ENCODE measurements around the gene ST6GAL2.

ST6GAL2 gene

DNA sequence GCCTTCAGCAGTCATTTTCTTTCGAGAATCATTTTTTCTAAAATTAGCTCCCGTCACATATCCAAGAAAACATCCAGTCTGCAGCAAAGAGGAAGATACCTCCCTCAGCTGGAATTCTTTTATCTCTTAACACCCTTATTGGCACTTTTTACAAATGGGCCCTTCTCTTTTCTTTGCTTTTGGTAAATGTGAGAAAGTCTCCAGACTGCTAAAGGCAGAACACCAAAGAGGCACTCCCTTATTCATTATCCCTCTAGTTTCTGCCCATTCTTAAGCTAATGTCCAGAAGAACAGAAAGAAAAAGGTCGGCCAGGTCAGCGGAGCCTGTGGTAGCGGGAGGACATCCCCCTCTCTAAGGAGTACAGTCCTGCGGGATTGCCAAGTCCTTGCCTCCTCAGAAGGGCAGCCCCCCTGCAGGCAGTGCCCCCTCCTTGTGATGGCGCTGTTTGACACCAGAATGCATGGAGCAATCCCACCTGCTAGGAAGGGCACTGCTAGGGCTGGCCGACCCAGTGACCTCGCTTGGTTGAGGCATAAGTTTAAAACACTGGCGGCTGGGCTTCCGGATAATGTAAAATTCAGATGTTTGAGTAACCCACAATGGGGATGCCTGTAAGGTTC is 34.0 kb downstream of the ST6GAL2 start:
- TF ChIP-seq, protein P1, sequence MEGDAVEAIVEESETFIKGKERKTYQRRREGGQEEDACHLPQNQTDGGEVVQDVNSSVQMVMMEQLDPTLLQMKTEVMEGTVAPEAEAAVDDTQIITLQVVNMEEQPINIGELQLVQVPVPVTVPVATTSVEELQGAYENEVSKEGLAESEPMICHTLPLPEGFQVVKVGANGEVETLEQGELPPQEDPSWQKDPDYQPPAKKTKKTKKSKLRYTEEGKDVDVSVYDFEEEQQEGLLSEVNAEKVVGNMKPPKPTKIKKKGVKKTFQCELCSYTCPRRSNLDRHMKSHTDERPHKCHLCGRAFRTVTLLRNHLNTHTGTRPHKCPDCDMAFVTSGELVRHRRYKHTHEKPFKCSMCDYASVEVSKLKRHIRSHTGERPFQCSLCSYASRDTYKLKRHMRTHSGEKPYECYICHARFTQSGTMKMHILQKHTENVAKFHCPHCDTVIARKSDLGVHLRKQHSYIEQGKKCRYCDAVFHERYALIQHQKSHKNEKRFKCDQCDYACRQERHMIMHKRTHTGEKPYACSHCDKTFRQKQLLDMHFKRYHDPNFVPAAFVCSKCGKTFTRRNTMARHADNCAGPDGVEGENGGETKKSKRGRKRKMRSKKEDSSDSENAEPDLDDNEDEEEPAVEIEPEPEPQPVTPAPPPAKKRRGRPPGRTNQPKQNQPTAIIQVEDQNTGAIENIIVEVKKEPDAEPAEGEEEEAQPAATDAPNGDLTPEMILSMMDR (IDR thresholded peaks at IDR 0.05; ENCODE audit: low read length, missing control alignments) = no peak
- DNase-seq (ENCODE audit: low read depth) = no peak
- H3K4me3 ChIP-seq (replicated peaks; ENCODE audit: low read depth, low read length) = no peak overlapping the region

DNA sequence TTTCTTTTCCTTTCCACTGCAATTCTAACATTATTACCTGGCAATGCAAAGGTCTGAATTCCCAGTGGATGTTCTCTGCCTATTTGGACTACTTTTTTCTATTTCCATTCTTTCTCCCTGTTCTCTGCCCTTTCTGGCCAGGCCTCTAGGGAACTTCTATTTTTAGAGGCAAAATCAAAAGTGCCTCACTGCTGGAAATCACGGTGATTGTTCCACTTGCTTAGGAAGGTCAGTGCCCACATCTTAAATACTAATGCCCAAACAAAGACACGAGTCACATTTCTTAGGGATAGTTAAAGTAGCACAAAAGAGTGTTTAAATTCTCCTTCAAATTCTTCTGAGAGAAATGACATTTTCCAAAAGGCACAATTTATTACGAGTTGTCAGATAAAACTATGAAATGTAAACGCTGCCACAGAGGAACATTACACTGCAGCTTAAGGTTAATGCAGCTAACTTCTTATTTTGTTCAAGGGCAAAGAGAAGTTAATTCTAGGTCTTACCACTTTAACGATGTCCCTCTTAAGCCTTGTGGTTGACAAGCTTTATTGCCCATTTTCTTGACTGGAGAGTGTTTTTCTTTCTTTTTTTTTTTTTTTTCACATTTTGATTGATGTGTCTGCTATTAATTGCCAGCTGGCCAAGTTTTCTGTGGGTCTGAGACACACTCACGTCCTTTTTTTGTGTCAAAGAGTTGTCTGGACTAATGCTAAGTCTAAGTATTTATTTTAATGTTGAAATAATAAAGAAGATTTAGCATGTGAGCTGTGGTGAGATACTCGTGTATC is 34.7 kb downstream of the ST6GAL2 start:
- TF ChIP-seq, protein P1 (IDR thresholded peaks at IDR 0.05; ENCODE audit: low read length, missing control alignments) = no peak
- DNase-seq (ENCODE audit: low read depth) = no peak
- no peak overlapping the region for H3K4me3 ChIP-seq (replicated peaks; ENCODE audit: low read depth, low read length)

DNA sequence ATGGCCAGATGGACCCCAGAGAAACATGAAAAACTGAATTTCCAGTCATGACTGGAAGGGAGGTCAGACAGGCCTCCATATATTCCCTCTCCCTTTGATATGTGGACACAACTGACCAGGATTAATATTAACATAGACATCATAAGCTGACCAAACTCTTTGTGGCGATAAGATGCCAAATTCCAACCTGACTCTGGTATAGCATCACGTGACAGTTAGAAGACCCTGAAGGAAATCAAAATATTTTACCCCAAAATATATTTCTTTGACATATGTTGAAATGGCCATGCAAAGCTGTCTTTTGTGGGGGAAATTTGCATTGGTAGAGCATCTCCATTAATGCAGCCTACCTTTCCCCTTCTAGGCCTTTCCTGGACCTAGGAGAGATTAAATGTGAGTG is 36.7 kb downstream of the ST6GAL2 start:
- no peak overlapping the region for H3K4me3 ChIP-seq (replicated peaks; ENCODE audit: low read depth, low read length)
- TF ChIP-seq, protein P1 (IDR thresholded peaks at IDR 0.05; ENCODE audit: low read length, missing control alignments) = no peak
- no peak for DNase-seq (ENCODE audit: low read depth)

GRCh38 chr2:106847366-106847765 is 38.6 kb downstream of the ST6GAL2 start:
- TF ChIP-seq, protein P1 (IDR thresholded peaks at IDR 0.05; ENCODE audit: low read length, missing control alignments) = no peak
- no peak overlapping the region for H3K4me3 ChIP-seq (replicated peaks; ENCODE audit: low read depth, low read length)
- DNase-seq (ENCODE audit: low read depth) = no peak

DNA sequence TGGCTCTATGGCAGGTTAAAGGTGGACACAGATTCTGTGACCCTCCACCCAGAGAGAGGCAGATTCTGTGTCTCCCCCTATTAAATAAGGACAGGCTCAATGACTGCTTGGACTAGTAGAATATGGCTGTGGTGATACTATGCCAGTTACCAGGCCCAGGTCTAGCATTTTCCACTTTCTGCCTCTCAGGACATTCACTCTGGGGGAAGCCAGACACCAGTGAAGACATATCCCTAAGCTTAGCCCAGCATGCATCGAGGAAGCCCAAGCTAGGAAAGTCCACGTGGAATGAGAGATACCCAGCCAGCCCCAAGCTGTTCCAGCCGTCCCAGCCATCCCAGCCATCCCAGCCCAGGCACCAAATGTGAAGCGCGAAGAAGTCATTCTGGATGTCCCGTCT is 40.3 kb downstream of the ST6GAL2 start:
- H3K4me3 ChIP-seq (replicated peaks; ENCODE audit: low read depth, low read length) = no peak overlapping the region
- no peak for DNase-seq (ENCODE audit: low read depth)
- TF ChIP-seq, protein P1 (IDR thresholded peaks at IDR 0.05; ENCODE audit: low read length, missing control alignments) = no peak

GRCh38 chr2:106843910-106844250 is 42.1 kb downstream of the ST6GAL2 start:
- H3K4me3 ChIP-seq (replicated peaks; ENCODE audit: low read depth, low read length) = no peak overlapping the region
- TF ChIP-seq, protein P1 (IDR thresholded peaks at IDR 0.05; ENCODE audit: low read length, missing control alignments) = no peak
- DNase-seq (ENCODE audit: low read depth) = no peak
